ENCODE measurements around the gene MX2. TPM values are rescaled to one million over a fixed set of nuclear protein-coding genes. Genes with fewer than 3 reads are reported as not detected.

MX2 gene
- total RNA-seq, 1 donor from 2014 or later: 0.92 TPM

DNA sequence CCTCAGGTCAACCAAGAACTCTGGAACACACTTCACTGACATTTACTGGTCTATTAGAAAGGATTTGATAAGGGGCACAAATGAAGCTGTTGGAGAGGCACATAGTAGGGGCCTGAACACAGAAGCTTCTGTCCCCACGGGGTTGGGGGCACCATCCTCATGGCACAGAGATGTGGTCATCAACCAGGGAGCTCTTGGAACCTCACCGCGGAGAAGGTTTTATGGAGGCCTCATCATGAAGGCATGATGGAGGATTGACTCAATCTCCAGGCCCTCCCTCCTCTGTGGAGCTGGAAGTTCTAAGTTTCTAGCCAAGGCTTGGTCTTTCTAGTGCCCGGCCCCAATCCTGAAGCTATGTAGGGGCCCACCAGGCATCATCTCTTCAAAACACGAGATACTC lies 87.8 kb downstream of the MX2 start:
- no peak for DNase-seq (ENCODE audit: extremely low spot score, unreplicated experiment)
- Mint-ChIP-seq H3K27ac (no peak overlapping the region), H3K4me1 (ENCODE audit: unreplicated experiment) (peaks cover 5% of the 10 kb centered on the region), H3K36me3 (no peaks in the 10 kb centered on the region), H3K27me3 (no peaks in the 10 kb centered on the region), H3K4me3 (no peak overlapping the region), H3K9me3 (no peaks in the 10 kb centered on the region)
- TF ChIP-seq, protein P1, sequence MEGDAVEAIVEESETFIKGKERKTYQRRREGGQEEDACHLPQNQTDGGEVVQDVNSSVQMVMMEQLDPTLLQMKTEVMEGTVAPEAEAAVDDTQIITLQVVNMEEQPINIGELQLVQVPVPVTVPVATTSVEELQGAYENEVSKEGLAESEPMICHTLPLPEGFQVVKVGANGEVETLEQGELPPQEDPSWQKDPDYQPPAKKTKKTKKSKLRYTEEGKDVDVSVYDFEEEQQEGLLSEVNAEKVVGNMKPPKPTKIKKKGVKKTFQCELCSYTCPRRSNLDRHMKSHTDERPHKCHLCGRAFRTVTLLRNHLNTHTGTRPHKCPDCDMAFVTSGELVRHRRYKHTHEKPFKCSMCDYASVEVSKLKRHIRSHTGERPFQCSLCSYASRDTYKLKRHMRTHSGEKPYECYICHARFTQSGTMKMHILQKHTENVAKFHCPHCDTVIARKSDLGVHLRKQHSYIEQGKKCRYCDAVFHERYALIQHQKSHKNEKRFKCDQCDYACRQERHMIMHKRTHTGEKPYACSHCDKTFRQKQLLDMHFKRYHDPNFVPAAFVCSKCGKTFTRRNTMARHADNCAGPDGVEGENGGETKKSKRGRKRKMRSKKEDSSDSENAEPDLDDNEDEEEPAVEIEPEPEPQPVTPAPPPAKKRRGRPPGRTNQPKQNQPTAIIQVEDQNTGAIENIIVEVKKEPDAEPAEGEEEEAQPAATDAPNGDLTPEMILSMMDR (conservative IDR thresholded peaks at IDR 0.05): no peak

DNA sequence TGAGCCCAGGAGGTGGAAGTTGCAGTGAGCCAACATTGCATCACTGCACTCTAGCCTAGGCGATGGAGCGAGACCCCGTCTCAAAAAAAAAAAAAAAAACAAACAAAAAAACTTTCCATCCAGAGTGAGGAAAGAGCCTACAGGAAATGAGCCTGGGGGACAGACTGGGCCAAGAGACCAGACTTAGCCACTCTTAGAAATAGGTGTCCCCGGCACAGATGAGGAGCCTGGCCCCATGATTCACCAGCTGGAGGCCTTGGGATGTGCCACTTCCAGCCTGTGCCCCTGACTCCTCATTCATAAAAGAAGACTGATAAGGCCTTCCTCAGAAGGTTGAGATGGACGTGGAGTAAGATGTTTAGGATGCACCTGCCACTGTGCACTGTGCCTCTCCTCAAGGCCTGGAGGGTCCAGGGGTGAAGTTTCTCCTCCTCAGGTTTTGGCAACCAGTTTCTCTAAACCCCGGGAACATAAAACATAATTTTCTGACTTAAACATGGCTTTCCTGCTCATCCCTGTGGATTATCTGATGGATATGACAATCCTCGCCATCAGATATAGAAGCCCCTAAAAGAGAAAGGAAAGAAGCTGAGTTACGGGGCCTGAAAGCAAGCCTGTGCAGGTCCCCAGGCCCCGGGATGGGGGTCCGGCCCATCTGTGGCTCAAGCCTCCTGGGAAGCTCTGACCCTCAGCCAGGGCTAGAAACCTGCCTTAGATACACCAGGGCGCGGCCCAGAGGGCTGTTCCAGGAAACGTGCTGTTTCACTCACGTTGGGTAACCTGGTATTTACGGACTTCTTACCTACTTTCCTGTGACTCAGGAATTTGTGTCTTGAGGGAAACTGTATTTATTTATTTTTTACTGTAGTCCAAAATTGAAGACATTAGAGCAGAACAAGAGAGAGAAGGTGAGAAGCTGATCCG lies 90.2 kb downstream of the MX2 start:
- H3K27me3 Mint-ChIP-seq: no peaks in the 10 kb centered on the region
- H3K27ac Mint-ChIP-seq: no peak overlapping the region
- H3K9me3 Mint-ChIP-seq: no peaks in the 10 kb centered on the region
- TF ChIP-seq, protein P1 (conservative IDR thresholded peaks at IDR 0.05): no peak
- no peak overlapping the region for H3K4me3 Mint-ChIP-seq
- H3K36me3 Mint-ChIP-seq: no peaks in the 10 kb centered on the region
- H3K4me1 Mint-ChIP-seq (ENCODE audit: unreplicated experiment): no peaks in the 10 kb centered on the region
- no peak for DNase-seq (ENCODE audit: extremely low spot score, unreplicated experiment)

DNA sequence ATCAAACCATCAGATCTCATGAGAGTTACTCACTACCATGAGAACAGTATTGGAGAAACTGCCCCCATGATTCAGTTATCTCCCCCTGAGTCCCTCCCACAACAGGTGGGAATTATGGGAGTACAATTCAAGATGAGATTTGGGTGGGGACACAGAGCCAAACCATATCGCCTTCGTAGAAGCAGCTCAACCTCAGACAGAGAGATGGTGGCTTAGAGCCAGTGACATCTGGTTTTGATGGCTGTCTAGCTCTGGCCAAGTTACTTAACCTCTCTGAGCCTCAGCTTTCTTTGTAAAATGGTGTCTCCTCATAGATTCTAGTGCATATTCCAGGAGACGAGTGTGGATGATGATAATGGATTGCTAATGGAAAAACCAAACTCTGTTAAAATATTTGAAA lies 91.4 kb downstream of the MX2 start:
- Mint-ChIP-seq H3K27me3 (no peaks in the 10 kb centered on the region), H3K9me3 (no peaks in the 10 kb centered on the region), H3K36me3 (no peaks in the 10 kb centered on the region), H3K4me1 (ENCODE audit: unreplicated experiment) (no peaks in the 10 kb centered on the region), H3K4me3 (no peak overlapping the region), H3K27ac (no peak overlapping the region)
- no peak for DNase-seq (ENCODE audit: extremely low spot score, unreplicated experiment)
- TF ChIP-seq, protein P1 (conservative IDR thresholded peaks at IDR 0.05): no peak

DNA sequence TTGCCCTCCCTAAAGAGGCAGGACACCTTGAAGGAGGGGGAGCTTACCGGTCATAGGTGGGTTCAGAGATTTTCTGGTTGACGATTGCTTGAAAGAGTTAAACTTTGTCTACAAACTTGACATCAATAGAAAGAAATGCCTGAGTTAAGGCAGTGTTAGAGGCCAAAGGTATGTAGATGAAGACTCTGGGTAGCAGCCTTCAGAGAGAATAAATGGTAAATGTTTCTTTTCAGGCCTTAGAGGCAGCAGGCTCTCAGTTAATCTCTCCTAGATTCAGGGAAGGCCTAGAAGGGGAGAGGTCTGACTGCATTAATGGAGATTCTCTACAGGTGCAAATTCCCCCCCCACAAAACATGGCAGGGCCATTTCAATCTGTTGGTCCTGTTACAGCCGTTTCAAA lies 91.9 kb downstream of the MX2 start:
- no peak for DNase-seq (ENCODE audit: extremely low spot score, unreplicated experiment)
- Mint-ChIP-seq H3K27ac (no peak overlapping the region), H3K4me3 (no peak overlapping the region), H3K9me3 (no peaks in the 10 kb centered on the region), H3K27me3 (no peaks in the 10 kb centered on the region), H3K4me1 (ENCODE audit: unreplicated experiment) (no peaks in the 10 kb centered on the region), H3K36me3 (no peaks in the 10 kb centered on the region)
- TF ChIP-seq, protein P1 (conservative IDR thresholded peaks at IDR 0.05): no peak

DNA sequence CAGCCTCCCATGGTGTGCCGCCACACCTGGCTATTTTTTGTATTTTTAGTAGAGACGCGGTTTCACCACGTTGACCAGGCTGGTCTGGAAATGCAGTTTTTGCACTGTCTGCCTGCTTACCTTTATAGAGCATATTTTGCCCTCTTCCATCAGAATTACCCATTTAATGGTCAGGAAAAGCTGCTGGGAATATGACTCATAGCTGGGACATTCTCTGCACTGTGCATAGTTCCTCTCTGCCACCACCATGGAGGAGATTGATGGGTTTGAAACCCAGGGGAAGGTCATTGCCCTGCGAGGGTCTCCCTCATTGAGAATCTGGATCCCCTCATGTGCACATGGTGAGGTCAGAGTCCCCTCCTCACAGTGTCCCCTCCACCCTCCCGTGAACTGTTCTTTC lies 96.3 kb downstream of the MX2 start:
- TF ChIP-seq, protein P1 (conservative IDR thresholded peaks at IDR 0.05): no peak
- Mint-ChIP-seq H3K4me1 (ENCODE audit: unreplicated experiment) (no peaks in the 10 kb centered on the region), H3K27me3 (no peaks in the 10 kb centered on the region), H3K36me3 (peaks cover 3% of the 10 kb centered on the region), H3K4me3 (no peak overlapping the region), H3K9me3 (no peaks in the 10 kb centered on the region), H3K27ac (no peak overlapping the region)
- no peak for DNase-seq (ENCODE audit: extremely low spot score, unreplicated experiment)

Measured in type B pancreatic cell (in vitro differentiated cells).